Fibroblast of skin of left biceps (primary cell): ENCODE results near the gene OBSCN.
"Not testable (repeated sequence)": the region's sequence is repeated elsewhere in the genome, so short reads cannot be mapped to it uniquely, and the experiment has no call there.

ENCODE experiments used
- DNase-seq, 2 experiments: peaks; one replicate each; pipeline ENCODE4 v3.0.0-alpha.2; 2013; ENCODE audit warnings: low read depth in 2 of 2

The OBSCN gene

GRCh38 chr1:228228601-228229074 is 20.8 kb downstream of the OBSCN start:
- peak; percentile 75 to 79 for DNase-seq

GRCh38 chr1:228231189-228231588 is 23.3 kb downstream of the OBSCN start:
- DNase-seq: no peak

- DNase-seq: no peak
Measured at GRCh38 chr1:228233136-228233535, 25.3 kb downstream of the OBSCN start.

GRCh38 chr1:228234921-228235320 is 27.1 kb downstream of the OBSCN start:
- no peak for DNase-seq

- DNase-seq: no peak
Measured at GRCh38 chr1:228236744-228237143, 28.9 kb downstream of the OBSCN start.

GRCh38 chr1:228238007-228238406 is 30.2 kb downstream of the OBSCN start:
- no peak for DNase-seq

- DNase-seq: no peak
Measured at GRCh38 chr1:228238461-228238860, 30.6 kb downstream of the OBSCN start.

- DNase-seq: no peak
Measured at GRCh38 chr1:228240411-228241240, 32.8 kb downstream of the OBSCN start.

GRCh38 chr1:228241259-228241658 is 33.4 kb downstream of the OBSCN start:
- DNase-seq: no peak

GRCh38 chr1:228242409-228242808 is 34.6 kb downstream of the OBSCN start:
- DNase-seq: no peak

GRCh38 chr1:228243093-228243492 is 35.2 kb downstream of the OBSCN start:
- DNase-seq: no peak

- not testable (repeated sequence) for DNase-seq
Measured at GRCh38 chr1:228243989-228244388, 36.1 kb downstream of the OBSCN start.

- no peak for DNase-seq
Measured at GRCh38 chr1:228245111-228245510, 37.3 kb downstream of the OBSCN start.

GRCh38 chr1:228246216-228246900 is 38.5 kb downstream of the OBSCN start:
- DNase-seq: no peak

GRCh38 chr1:228249513-228250305 is 41.9 kb downstream of the OBSCN start:
- DNase-seq: no peak

- DNase-seq: not testable (repeated sequence)
Measured at GRCh38 chr1:228252476-228252875, 44.6 kb downstream of the OBSCN start.

GRCh38 chr1:228256626-228257375 is 49.0 kb downstream of the OBSCN start:
- DNase-seq: no peak

GRCh38 chr1:228258486-228258885 is 50.6 kb downstream of the OBSCN start:
- no peak for DNase-seq

- no peak for DNase-seq
Measured at GRCh38 chr1:228259368-228259894, 51.6 kb downstream of the OBSCN start.

GRCh38 chr1:228259951-228260350 is 52.1 kb downstream of the OBSCN start:
- DNase-seq: no peak

- no peak for DNase-seq
Measured at GRCh38 chr1:228261706-228262105, 53.9 kb downstream of the OBSCN start.
